ENCODE measurements around the gene GPRC5A.

DNA sequence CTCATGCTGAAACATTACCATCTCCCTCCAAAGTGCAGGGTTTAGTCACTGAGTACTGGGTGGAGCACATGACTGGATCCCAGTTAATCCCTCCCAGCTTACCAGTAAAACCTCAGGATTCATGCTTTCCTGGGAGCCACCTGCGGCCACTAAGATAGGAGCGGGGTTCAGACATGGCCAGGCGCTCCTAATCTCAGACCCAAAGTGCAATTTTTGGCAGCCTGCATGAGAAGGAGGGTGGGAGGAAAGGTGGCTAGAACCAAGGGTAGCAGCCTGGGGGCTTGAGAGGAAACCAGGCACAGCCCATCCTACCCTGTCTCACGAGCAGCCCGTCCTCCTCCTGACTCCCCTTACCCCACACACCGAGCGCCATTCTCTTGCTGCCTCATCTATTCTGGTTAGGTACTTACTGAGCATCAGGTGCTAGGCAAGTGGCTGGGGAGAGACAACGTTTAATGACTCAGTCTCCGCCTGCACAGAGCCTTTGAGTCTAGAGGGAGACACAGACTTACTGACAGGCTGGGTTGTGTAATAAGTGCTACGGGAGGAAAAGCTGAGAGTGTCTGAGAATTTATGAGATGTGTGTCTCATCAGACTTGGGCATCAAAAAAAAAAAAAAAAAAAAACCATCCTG lies 9.9 kb downstream of the GPRC5A start:
- TF ChIP-seq POLR2AphosphoS5 (IDR thresholded peaks at IDR 0.05): no peak
- TF ChIP-seq, protein P1, sequence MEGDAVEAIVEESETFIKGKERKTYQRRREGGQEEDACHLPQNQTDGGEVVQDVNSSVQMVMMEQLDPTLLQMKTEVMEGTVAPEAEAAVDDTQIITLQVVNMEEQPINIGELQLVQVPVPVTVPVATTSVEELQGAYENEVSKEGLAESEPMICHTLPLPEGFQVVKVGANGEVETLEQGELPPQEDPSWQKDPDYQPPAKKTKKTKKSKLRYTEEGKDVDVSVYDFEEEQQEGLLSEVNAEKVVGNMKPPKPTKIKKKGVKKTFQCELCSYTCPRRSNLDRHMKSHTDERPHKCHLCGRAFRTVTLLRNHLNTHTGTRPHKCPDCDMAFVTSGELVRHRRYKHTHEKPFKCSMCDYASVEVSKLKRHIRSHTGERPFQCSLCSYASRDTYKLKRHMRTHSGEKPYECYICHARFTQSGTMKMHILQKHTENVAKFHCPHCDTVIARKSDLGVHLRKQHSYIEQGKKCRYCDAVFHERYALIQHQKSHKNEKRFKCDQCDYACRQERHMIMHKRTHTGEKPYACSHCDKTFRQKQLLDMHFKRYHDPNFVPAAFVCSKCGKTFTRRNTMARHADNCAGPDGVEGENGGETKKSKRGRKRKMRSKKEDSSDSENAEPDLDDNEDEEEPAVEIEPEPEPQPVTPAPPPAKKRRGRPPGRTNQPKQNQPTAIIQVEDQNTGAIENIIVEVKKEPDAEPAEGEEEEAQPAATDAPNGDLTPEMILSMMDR (IDR thresholded peaks at IDR 0.05): no peak
